ENCODE results near the gene RPL23. TPM values are rescaled to one million over a fixed set of nuclear protein-coding genes. Genes with fewer than 3 reads are reported as not detected.

Gene RPL23
- total and polyA plus RNA-seq, 2 experiments from 2014 or later: 516 to 1,221 TPM

DNA sequence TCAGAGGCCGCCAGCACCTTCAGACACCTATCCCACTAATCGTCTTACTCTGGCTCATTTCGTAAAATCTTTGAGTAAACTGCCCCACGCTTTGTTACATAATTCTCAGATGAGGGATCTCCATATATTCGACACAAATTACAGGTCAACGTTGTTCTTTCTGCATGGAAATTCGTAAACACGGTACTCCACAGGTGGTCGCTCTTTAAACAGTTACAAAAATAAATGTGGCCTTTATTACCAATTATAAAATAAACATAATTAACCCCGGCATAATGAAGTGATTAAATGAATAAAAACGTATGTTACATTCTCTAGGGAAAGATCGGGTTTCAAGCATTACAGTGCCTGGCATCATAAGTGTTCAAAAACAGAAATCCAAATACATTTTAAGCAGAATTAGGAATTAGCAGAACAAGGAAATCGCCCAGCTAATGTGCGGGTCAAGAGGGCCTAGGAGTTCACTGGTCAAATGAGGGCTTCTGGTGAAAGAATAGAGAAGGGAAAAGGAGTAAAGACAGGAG lies 53.2 kb downstream of the RPL23 start:
- peak overlapping the region; percentile 97 for H3K9ac ChIP-seq
- DNase-seq: no peak
- H3K9me3 ChIP-seq (ENCODE audit: low read depth): no peaks in the 10 kb centered on the region
- no peaks in the 10 kb centered on the region for H3K9me2 ChIP-seq (ENCODE audit: insufficient read depth)
- peak overlapping the region; percentile 96 for H3K27ac ChIP-seq
- H2AFZ ChIP-seq: peak overlapping the region; percentile 56
- in situ Hi-C loops (cut with MboI): no loop called here
- peaks cover 21% of the 10 kb centered on the region for H3K4me1 ChIP-seq (ENCODE audit: insufficient read depth)
- H3K4me2 ChIP-seq (ENCODE audit: unreplicated experiment): peak overlapping the region; percentile 82
- H3K4me3 ChIP-seq: peak overlapping the region; percentile 88
- H3F3A ChIP-seq (ENCODE audit: insufficient read depth): peaks cover 52% of the 10 kb centered on the region
- no peaks in the 10 kb centered on the region for H3K27me3 ChIP-seq (replicated peaks; ENCODE audit: insufficient read depth)
- TF ChIP-seq EZH2 (IDR thresholded peaks at IDR 0.05; ENCODE audit: insufficient read depth, poor library complexity, severe bottlenecking) (no peak), EZH2phosphoT487 (IDR thresholded peaks at IDR 0.05; ENCODE audit: insufficient read depth, low read depth) (no peak)
- no peaks in the 10 kb centered on the region for H4K20me1 ChIP-seq (ENCODE audit: insufficient read depth)
- peaks cover 39% of the 10 kb centered on the region for H3K79me2 ChIP-seq (ENCODE audit: insufficient read depth)
- 13% methylated on average over 14 of the region's 14 CpGs for WGBS, 2 experiments (ENCODE audit: low coverage in 1 of 2, low lambda C conversion rate in 2 of 2, missing lambda C conversion rate in 2 of 2)
- H3K36me3 ChIP-seq (ENCODE audit: low read depth): peaks cover 27% of the 10 kb centered on the region

DNA sequence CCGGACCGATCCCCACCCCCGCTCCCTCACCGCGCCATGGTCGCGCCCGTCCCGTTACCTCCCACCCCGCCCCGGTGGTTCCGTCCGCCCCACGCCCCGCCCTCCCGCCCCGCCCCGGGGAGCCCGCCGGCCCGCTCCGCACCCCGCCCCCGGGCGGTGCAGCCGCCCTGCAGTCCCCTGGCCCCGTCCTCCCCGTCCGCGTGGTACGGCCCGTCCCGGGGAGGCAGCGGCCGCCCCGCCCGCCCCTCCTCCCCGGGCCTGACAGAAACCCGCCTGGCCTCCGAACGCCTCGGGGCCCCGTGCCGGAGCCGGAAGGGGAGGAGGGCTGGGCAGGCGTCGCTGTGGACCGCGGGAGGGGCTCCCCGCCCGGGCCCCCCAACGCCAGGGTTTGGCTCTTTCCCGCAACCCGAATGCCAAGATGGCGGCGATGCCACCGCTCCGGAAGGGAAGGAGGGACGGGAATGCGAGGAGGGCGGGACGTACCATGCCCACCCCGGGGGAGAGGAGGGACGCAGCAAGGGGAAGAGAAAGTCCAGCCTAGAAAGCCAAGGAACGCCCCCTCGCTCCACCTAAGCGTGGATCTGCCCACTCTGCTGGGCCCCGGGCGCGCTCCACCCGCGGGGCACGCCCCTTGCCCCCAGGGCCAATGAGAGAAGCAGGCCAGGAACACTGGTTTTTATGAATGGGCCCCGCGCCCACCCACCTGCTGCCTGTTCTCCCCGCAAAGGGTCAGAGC lies 53.9 kb downstream of the RPL23 start, which contains the start of gene PIP4K2B:
TSS of gene PIP4K2B (minus strand) at position 56 of the 736 bp plus-strand sequence. CDS start 132 bp downstream, outside the sequence.
- DNase-seq: peak; percentile 98
- no peaks in the 10 kb centered on the region for H3K9me3 ChIP-seq (ENCODE audit: low read depth)
- H3K27me3 ChIP-seq (replicated peaks; ENCODE audit: insufficient read depth): no peaks in the 10 kb centered on the region
- H3K79me2 ChIP-seq (ENCODE audit: insufficient read depth): peaks cover 45% of the 10 kb centered on the region
- peaks cover 21% of the 10 kb centered on the region for H3K4me1 ChIP-seq (ENCODE audit: insufficient read depth)
- WGBS, 2 experiments (ENCODE audit: low coverage in 1 of 2, low lambda C conversion rate in 2 of 2, missing lambda C conversion rate in 2 of 2): 1% methylated on average over 24 to 32 of the region's 76 CpGs
- in situ Hi-C loops (cut with MboI): no loop called here
- TF ChIP-seq EZH2 (IDR thresholded peaks at IDR 0.05; ENCODE audit: insufficient read depth, poor library complexity, severe bottlenecking) (no peak), EZH2phosphoT487 (IDR thresholded peaks at IDR 0.05; ENCODE audit: insufficient read depth, low read depth) (no peak)
- H3K9ac ChIP-seq: peak within 1 kb of the TSS; percentile 97
- H3K4me3 ChIP-seq: peak within 1 kb of the TSS; percentile 88
- peak within 1 kb of the TSS; percentile 100 for H3K4me2 ChIP-seq (ENCODE audit: unreplicated experiment)
- peak within 1 kb of the TSS; percentile 72 for H2AFZ ChIP-seq
- peaks cover 52% of the 10 kb centered on the region for H3F3A ChIP-seq (ENCODE audit: insufficient read depth)
- peaks cover 21% of the 10 kb centered on the region for H3K36me3 ChIP-seq (ENCODE audit: low read depth)
- H4K20me1 ChIP-seq (ENCODE audit: insufficient read depth): no peaks in the 10 kb centered on the region
- no peaks in the 10 kb centered on the region for H3K9me2 ChIP-seq (ENCODE audit: insufficient read depth)
- peak within 1 kb of the TSS; percentile 96 for H3K27ac ChIP-seq

DNA sequence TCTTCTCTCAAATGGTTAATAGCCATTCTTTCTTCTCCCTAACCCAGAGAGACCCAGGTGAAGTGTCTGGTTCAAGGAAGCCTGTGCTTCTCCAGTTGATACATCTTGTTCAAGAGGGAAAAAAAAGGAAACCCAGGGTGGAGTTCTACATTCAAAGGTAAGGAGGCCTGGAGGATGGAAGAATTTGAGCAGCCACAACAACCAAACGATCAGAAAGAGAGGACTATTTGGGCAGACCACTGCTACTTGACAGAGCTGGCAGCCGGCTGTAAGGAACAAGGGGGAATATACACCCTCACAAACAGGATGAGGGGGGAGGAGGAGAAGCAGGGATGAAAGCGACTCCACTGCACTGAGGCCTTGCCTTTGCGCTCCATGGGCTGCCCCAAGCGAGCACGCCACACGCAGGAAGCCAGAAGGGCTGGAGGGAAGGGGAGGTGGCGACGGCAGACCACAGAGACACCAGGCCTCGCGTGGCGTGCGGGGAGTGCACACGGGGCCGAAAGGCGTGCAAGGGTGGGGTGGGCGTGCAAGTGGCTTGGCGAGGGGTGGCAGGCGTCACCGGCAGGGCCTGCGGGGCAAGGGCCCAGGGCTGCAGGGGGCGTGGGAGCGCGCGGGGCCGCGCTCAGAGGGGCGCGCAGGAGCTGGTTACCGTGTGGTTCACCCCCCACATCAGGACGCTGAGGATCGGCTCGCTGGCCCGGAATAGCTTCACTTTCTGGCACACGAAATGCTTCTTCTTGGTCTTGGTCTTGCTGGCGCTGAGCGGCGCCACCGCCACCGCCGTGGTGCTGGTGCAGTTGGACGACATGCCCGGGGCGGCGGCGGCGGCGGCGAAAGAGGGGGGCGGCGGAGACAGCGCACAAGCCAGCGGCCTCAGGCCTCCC lies 54.7 kb downstream of the RPL23 start:
- Histone ChIP-seq H4K20me1 (ENCODE audit: insufficient read depth) (0 out of 2 replicates have a peak, but pooled peaks cover 3% of the 10 kb centered on the region), H2AFZ (peak overlapping the region; percentile 72), H3K27me3 (replicated peaks; ENCODE audit: insufficient read depth) (no peaks in the 10 kb centered on the region), H3K9me2 (ENCODE audit: insufficient read depth) (no peaks in the 10 kb centered on the region), H3K4me2 (ENCODE audit: unreplicated experiment) (peak overlapping the region; percentile 100), H3F3A (ENCODE audit: insufficient read depth) (peaks cover 52% of the 10 kb centered on the region), H3K27ac (peak overlapping the region; percentile 96), H3K9me3 (ENCODE audit: low read depth) (no peaks in the 10 kb centered on the region), H3K36me3 (ENCODE audit: low read depth) (peaks cover 20% of the 10 kb centered on the region), H3K9ac (peak overlapping the region; percentile 97), H3K4me3 (peak overlapping the region; percentile 88), H3K4me1 (ENCODE audit: insufficient read depth) (peaks cover 21% of the 10 kb centered on the region), H3K79me2 (ENCODE audit: insufficient read depth) (peaks cover 54% of the 10 kb centered on the region)
- in situ Hi-C loops (cut with MboI): no loop called here
- peak; percentile 74 for DNase-seq
- TF ChIP-seq EZH2phosphoT487 (IDR thresholded peaks at IDR 0.05; ENCODE audit: insufficient read depth, low read depth) (no peak), EZH2 (IDR thresholded peaks at IDR 0.05; ENCODE audit: insufficient read depth, poor library complexity, severe bottlenecking) (no peak)
- 1 to 2% methylated on average over 22 to 40 of the region's 53 CpGs for WGBS, 2 experiments (ENCODE audit: low coverage in 1 of 2, low lambda C conversion rate in 2 of 2, missing lambda C conversion rate in 2 of 2)

Small RNA genes lying within 50 kb of the gene (microRNA-seq; reads per million reads assigned to microRNA genes)
- gene MIR4727 (ENCODE audit: borderline number of aligned reads): not detected

Small RNA genes lying within 50 kb of the gene (small RNA-seq; reads per million reads assigned to genes)
- gene MIR4727 (ENCODE audit: low read depth, low replicate concordance) (not detected), gene SNORA21 (ENCODE audit: low read depth, low replicate concordance) (not detected), gene SNORA21B (ENCODE audit: low read depth, low replicate concordance) (not detected)

Other genes with a start within 250 kb of the RPL23 start
- gene SRCIN1, start 247.8 kb downstream of the RPL23 start, total RNA-seq (2014; rRNA removed; shearing (Covaris generic)): not detected in 2 replicates
- not detected in 2 replicates for gene SRCIN1, start 247.8 kb downstream of the RPL23 start, polyA plus RNA-seq (2016; fragmentation: Nextera tagmentation; extraction: Ambion mirVana)
- gene EPOP, start 178.8 kb downstream of the RPL23 start, total RNA-seq (2014; rRNA removed; shearing (Covaris generic)): 2.9 and 4.3 TPM in 2 replicates
- 1.0 and 1.2 TPM in 2 replicates for gene EPOP, start 178.8 kb downstream of the RPL23 start, polyA plus RNA-seq (2016; fragmentation: Nextera tagmentation; extraction: Ambion mirVana)
- gene MLLT6, start 148.4 kb downstream of the RPL23 start, total RNA-seq (2014; rRNA removed; shearing (Covaris generic)): 13.5 and 18.9 TPM in 2 replicates
- gene MLLT6, start 148.4 kb downstream of the RPL23 start, polyA plus RNA-seq (2016; fragmentation: Nextera tagmentation; extraction: Ambion mirVana): 2.4 and 3.1 TPM in 2 replicates
- gene CISD3, start 123.4 kb downstream of the RPL23 start, total RNA-seq (2014; rRNA removed; shearing (Covaris generic)): 6.1 and 7.2 TPM in 2 replicates
- gene CISD3, start 123.4 kb downstream of the RPL23 start, polyA plus RNA-seq (2016; fragmentation: Nextera tagmentation; extraction: Ambion mirVana): 44.6 and 49.9 TPM in 2 replicates
- 3.5 and 3.8 TPM in 2 replicates for gene PCGF2, start 105.4 kb downstream of the RPL23 start, total RNA-seq (2014; rRNA removed; shearing (Covaris generic))
- gene PCGF2, start 105.4 kb downstream of the RPL23 start, polyA plus RNA-seq (2016; fragmentation: Nextera tagmentation; extraction: Ambion mirVana): 4.6 and 5.5 TPM in 2 replicates
- 149 and 227 TPM in 2 replicates for gene PSMB3, start 101.0 kb downstream of the RPL23 start, total RNA-seq (2014; rRNA removed; shearing (Covaris generic))
- gene PSMB3, start 101.0 kb downstream of the RPL23 start, polyA plus RNA-seq (2016; fragmentation: Nextera tagmentation; extraction: Ambion mirVana): 308 and 310 TPM in 2 replicates
- gene PIP4K2B, start 54.2 kb downstream of the RPL23 start, total RNA-seq (2014; rRNA removed; shearing (Covaris generic)): 43.6 and 65.8 TPM in 2 replicates
- gene PIP4K2B, start 54.2 kb downstream of the RPL23 start, polyA plus RNA-seq (2016; fragmentation: Nextera tagmentation; extraction: Ambion mirVana): 12.8 and 13.4 TPM in 2 replicates
- gene CWC25, start 28.4 kb downstream of the RPL23 start, total RNA-seq (2014; rRNA removed; shearing (Covaris generic)): 9.7 and 18.7 TPM in 2 replicates
- 13.3 and 14.2 TPM in 2 replicates for gene CWC25, start 28.4 kb downstream of the RPL23 start, polyA plus RNA-seq (2016; fragmentation: Nextera tagmentation; extraction: Ambion mirVana)
- 207 and 250 TPM in 2 replicates for gene LASP1, start 16.3 kb upstream of the RPL23 start, total RNA-seq (2014; rRNA removed; shearing (Covaris generic))
- 198 and 203 TPM in 2 replicates for gene LASP1, start 16.3 kb upstream of the RPL23 start, polyA plus RNA-seq (2016; fragmentation: Nextera tagmentation; extraction: Ambion mirVana)
- gene FBXO47, start 113.7 kb upstream of the RPL23 start, total RNA-seq (2014; rRNA removed; shearing (Covaris generic)): under 0.01 TPM in 1 of 2 replicates, not detected in the other
- not detected in 2 replicates for gene FBXO47, start 113.7 kb upstream of the RPL23 start, polyA plus RNA-seq (2016; fragmentation: Nextera tagmentation; extraction: Ambion mirVana)

All from GM23248 (cell line).